ENCODE measurements around the gene AKAIN1. TPM values are rescaled to one million over a fixed set of nuclear protein-coding genes. Genes with fewer than 3 reads are reported as not detected.

AKAIN1 gene
- polyA plus RNA-seq, 1 of the 3 experiments (the other 2 are of a cell fraction) = not detected

GRCh38 chr18:5095239-5095638, 101.8 kb downstream of the AKAIN1 start:
- DNase-seq = no peak
- no peaks in the 10 kb centered on the region for H3K4me1 ChIP-seq (ENCODE audit: control insufficient read depth in 1 of 2, insufficient read depth in 2 of 2, low read depth in 1 of 2, low read length in 1 of 2)
- H3K9me3 ChIP-seq = no peaks in the 10 kb centered on the region
- no peaks in the 10 kb centered on the region for H3K79me2 ChIP-seq (ENCODE audit: insufficient read depth)
- no peak overlapping the region for H2AFZ ChIP-seq (ENCODE audit: low read depth)
- H3F3A ChIP-seq (replicated peaks; ENCODE audit: insufficient read depth) = no peaks in the 10 kb centered on the region
- H3K4me2 ChIP-seq = no peak overlapping the region
- H3K27me3 ChIP-seq (ENCODE audit: insufficient read depth) = no peaks in the 10 kb centered on the region
- ChIA-PET CTCF (interaction anchor here (0.8 kb wide), 1 partner anchor 72 kb away, joined by 3 read pairs; no protein-coding TSS in a partner anchor), POLR2A (no interaction called here)
- no peaks in the 10 kb centered on the region for H3K36me3 ChIP-seq (replicated peaks in 1 of 2; ENCODE audit: control insufficient read depth in 1 of 2, insufficient read depth in 2 of 2, low read length in 1 of 2)
- H3K9ac ChIP-seq = no peak overlapping the region
- no peaks in the 10 kb centered on the region for H4K20me1 ChIP-seq (ENCODE audit: insufficient read depth)
- no peak overlapping the region for H3K4me3 ChIP-seq (ENCODE audit: low read depth in 2 of 2, low read length in 1 of 2)
- H3K27ac ChIP-seq (ENCODE audit: low read depth in 2 of 2, low read length in 1 of 2) = no peak overlapping the region
- WGBS (ENCODE audit: low lambda C conversion rate) = 0% methylated on average over 3 of the region's 3 CpGs
- H3K9me2 ChIP-seq = no peaks in the 10 kb centered on the region
- no peak for TF ChIP-seq CHD2 (IDR thresholded peaks at IDR 0.05; ENCODE audit: low read length, partially characterized antibody)
- TF ChIP-seq, protein P1, sequence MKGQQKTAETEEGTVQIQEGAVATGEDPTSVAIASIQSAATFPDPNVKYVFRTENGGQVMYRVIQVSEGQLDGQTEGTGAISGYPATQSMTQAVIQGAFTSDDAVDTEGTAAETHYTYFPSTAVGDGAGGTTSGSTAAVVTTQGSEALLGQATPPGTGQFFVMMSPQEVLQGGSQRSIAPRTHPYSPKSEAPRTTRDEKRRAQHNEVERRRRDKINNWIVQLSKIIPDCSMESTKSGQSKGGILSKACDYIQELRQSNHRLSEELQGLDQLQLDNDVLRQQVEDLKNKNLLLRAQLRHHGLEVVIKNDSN (IDR thresholded peaks at IDR 0.05; ENCODE audit: borderline replicate concordance, low read depth) = no peak
- TF ChIP-seq FOXM1 (IDR thresholded peaks at IDR 0.05; ENCODE audit: low read depth) = no peak
- TF ChIP-seq MAX (IDR thresholded peaks at IDR 0.05; ENCODE audit: low read depth) = no peak
- no peak for TF ChIP-seq USF2 (IDR thresholded peaks at IDR 0.05; ENCODE audit: borderline replicate concordance, low read depth, low read length)
- TF ChIP-seq TAF1 (IDR thresholded peaks at IDR 0.05; ENCODE audit: borderline replicate concordance, low read depth, low read length) = no peak
- TF ChIP-seq, protein P2, sequence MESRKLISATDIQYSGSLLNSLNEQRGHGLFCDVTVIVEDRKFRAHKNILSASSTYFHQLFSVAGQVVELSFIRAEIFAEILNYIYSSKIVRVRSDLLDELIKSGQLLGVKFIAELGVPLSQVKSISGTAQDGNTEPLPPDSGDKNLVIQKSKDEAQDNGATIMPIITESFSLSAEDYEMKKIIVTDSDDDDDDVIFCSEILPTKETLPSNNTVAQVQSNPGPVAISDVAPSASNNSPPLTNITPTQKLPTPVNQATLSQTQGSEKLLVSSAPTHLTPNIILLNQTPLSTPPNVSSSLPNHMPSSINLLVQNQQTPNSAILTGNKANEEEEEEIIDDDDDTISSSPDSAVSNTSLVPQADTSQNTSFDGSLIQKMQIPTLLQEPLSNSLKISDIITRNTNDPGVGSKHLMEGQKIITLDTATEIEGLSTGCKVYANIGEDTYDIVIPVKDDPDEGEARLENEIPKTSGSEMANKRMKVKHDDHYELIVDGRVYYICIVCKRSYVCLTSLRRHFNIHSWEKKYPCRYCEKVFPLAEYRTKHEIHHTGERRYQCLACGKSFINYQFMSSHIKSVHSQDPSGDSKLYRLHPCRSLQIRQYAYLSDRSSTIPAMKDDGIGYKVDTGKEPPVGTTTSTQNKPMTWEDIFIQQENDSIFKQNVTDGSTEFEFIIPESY (IDR thresholded peaks at IDR 0.05; ENCODE audit: borderline replicate concordance, low read depth) = no peak
- no peak for TF ChIP-seq GABPA (IDR thresholded peaks at IDR 0.05; ENCODE audit: low read depth)
- TF ChIP-seq, protein P3, sequence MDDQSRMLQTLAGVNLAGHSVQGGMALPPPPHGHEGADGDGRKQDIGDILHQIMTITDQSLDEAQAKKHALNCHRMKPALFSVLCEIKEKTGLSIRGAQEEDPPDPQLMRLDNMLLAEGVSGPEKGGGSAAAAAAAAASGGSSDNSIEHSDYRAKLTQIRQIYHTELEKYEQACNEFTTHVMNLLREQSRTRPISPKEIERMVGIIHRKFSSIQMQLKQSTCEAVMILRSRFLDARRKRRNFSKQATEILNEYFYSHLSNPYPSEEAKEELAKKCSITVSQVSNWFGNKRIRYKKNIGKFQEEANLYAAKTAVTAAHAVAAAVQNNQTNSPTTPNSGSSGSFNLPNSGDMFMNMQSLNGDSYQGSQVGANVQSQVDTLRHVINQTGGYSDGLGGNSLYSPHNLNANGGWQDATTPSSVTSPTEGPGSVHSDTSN (IDR thresholded peaks at IDR 0.05) = no peak
- TF ChIP-seq RAD21 (IDR thresholded peaks at IDR 0.05; ENCODE audit: low read length) = no peak
- TF ChIP-seq JUND (IDR thresholded peaks at IDR 0.05) = no peak
- TF ChIP-seq RCOR1 (IDR thresholded peaks at IDR 0.05; ENCODE audit: low read length) = no peak
- no peak for TF ChIP-seq SIN3A (IDR thresholded peaks at IDR 0.05; ENCODE audit: borderline replicate concordance, low read depth, low read length)

DNA sequence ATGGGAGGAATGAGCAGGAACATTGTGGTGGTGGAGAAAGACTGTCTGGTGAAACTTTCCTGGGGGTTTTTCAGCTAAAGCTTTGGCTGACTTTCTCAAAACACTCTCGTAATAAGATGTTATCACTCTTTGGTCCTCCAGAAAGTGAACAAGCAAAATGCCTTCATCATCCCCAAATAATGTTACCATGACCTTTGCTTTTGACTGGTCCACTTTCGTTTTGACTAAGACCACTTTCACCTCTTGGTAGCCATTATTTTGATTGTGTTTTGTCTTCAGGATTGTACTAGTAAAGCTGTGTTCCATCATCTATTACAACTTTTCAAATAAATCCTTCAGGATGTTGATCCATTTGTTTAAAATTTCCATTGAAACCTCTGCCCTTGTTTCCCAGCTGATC, 103.2 kb downstream of the AKAIN1 start:
- no peak overlapping the region for H2AFZ ChIP-seq (ENCODE audit: low read depth)
- ChIA-PET CTCF (no interaction called here), POLR2A (no interaction called here)
- H3K9me3 ChIP-seq = no peaks in the 10 kb centered on the region
- no peaks in the 10 kb centered on the region for H3F3A ChIP-seq (replicated peaks; ENCODE audit: insufficient read depth)
- no peaks in the 10 kb centered on the region for H3K4me1 ChIP-seq (ENCODE audit: control insufficient read depth in 1 of 2, insufficient read depth in 2 of 2, low read depth in 1 of 2, low read length in 1 of 2)
- TF ChIP-seq EP300 (IDR thresholded peaks at IDR 0.05; ENCODE audit: borderline replicate concordance in 1 of 2, low read depth in 1 of 2, low read length in 1 of 2) (no peak), SIN3A (IDR thresholded peaks at IDR 0.05; ENCODE audit: borderline replicate concordance, low read depth, low read length) (no peak), NFIC (IDR thresholded peaks at IDR 0.05; ENCODE audit: borderline replicate concordance) (no peak), TAF1 (IDR thresholded peaks at IDR 0.05; ENCODE audit: borderline replicate concordance, low read depth, low read length) (no peak), ELF1 (IDR thresholded peaks at IDR 0.05) (no peak), RFX5 (IDR thresholded peaks at IDR 0.05; ENCODE audit: low read length) (no peak), RAD21 (IDR thresholded peaks at IDR 0.05; ENCODE audit: low read length) (no peak), YY1 (IDR thresholded peaks at IDR 0.05; ENCODE audit: low read depth) (no peak), POLR2AphosphoS5 (IDR thresholded peaks at IDR 0.05; ENCODE audit: low read depth, low read length) (no peak), JUND (IDR thresholded peaks at IDR 0.05) (no peak), FOXM1 (IDR thresholded peaks at IDR 0.05; ENCODE audit: low read depth) (no peak)
- TF ChIP-seq, protein P4, sequence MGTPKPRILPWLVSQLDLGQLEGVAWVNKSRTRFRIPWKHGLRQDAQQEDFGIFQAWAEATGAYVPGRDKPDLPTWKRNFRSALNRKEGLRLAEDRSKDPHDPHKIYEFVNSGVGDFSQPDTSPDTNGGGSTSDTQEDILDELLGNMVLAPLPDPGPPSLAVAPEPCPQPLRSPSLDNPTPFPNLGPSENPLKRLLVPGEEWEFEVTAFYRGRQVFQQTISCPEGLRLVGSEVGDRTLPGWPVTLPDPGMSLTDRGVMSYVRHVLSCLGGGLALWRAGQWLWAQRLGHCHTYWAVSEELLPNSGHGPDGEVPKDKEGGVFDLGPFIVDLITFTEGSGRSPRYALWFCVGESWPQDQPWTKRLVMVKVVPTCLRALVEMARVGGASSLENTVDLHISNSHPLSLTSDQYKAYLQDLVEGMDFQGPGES (IDR thresholded peaks at IDR 0.05; ENCODE audit: low read depth, low read length) = no peak
- no peak overlapping the region for H3K4me3 ChIP-seq (ENCODE audit: low read depth in 2 of 2, low read length in 1 of 2)
- no peaks in the 10 kb centered on the region for H3K36me3 ChIP-seq (replicated peaks in 1 of 2; ENCODE audit: control insufficient read depth in 1 of 2, insufficient read depth in 2 of 2, low read length in 1 of 2)
- H3K4me2 ChIP-seq = no peak overlapping the region
- 0% methylated on average over 2 of the region's 2 CpGs for WGBS (ENCODE audit: low lambda C conversion rate)
- H3K9ac ChIP-seq = no peak overlapping the region
- no peak for DNase-seq
- no peaks in the 10 kb centered on the region for H3K79me2 ChIP-seq (ENCODE audit: insufficient read depth)
- no peaks in the 10 kb centered on the region for H3K27me3 ChIP-seq (ENCODE audit: insufficient read depth)
- H3K9me2 ChIP-seq = no peaks in the 10 kb centered on the region
- no peak overlapping the region for H3K27ac ChIP-seq (ENCODE audit: low read depth in 2 of 2, low read length in 1 of 2)
- no peaks in the 10 kb centered on the region for H4K20me1 ChIP-seq (ENCODE audit: insufficient read depth)
